Endometrium (tissue), 2 donors: ENCODE measurements around the gene TAF8.

Source experiments
- FAIRE-seq: peaks from 2 replicates; lab custom pipeline; 2012; peaks lifted over from hg19 to GRCh38; lab: Jason Lieb, UNC
- donor health status: control.
- donor health status: control.

TAF8 gene

GRCh38 chr6:42124223-42124836 lies 74.0 kb downstream of the TAF8 start:
- FAIRE-seq, result no peak

GRCh38 chr6:42125231-42125630 lies 74.9 kb downstream of the TAF8 start:
- FAIRE-seq, result no peak

GRCh38 chr6:42125663-42126062 lies 75.3 kb downstream of the TAF8 start:
- no peak for FAIRE-seq

- no peak for FAIRE-seq
These were observed 78.4 kb downstream of the TAF8 start for GRCh38 chr6:42128460-42129359.

GRCh38 chr6:42129360-42129676 lies 79.0 kb downstream of the TAF8 start:
- FAIRE-seq, result no peak

- no peak for FAIRE-seq
These were observed 81.2 kb downstream of the TAF8 start for GRCh38 chr6:42131531-42131930.

- FAIRE-seq, result no peak
These were observed 83.6 kb downstream of the TAF8 start for GRCh38 chr6:42133926-42134325.

GRCh38 chr6:42135161-42135560 lies 84.8 kb downstream of the TAF8 start:
- no peak for FAIRE-seq

- FAIRE-seq, result no peak
These were observed 85.4 kb downstream of the TAF8 start for GRCh38 chr6:42135722-42136121.

GRCh38 chr6:42136508-42137193 lies 86.3 kb downstream of the TAF8 start:
- FAIRE-seq, result no peak
